ENCODE data around the gene ZMYM3.
"Not testable (repeated sequence)": the region's sequence is repeated elsewhere in the genome, so short reads cannot be mapped to it uniquely, and the experiment has no call there.

ZMYM3 gene

GRCh38 chrX:71282514-71283402 is 28.8 kb upstream of the ZMYM3 start:
- peak overlapping the region; percentile 91 for H3K27ac ChIP-seq
- H3K36me3 ChIP-seq: peaks cover 28% of the 10 kb centered on the region
- H3K9me3 ChIP-seq (ENCODE audit: severe bottlenecking): peaks cover 2% of the 10 kb centered on the region
- no peak for DNase-seq
- TF ChIP-seq CTCF (IDR thresholded peaks at IDR 0.05; ENCODE audit: low read depth, low read length): no peak
- peaks cover 4% of the 10 kb centered on the region for H3K27me3 ChIP-seq (ENCODE audit: insufficient read depth, low read depth, severe bottlenecking)
- peak overlapping the region; percentile 33 for H3K4me3 ChIP-seq (ENCODE audit: low read depth, low read length)

DNA sequence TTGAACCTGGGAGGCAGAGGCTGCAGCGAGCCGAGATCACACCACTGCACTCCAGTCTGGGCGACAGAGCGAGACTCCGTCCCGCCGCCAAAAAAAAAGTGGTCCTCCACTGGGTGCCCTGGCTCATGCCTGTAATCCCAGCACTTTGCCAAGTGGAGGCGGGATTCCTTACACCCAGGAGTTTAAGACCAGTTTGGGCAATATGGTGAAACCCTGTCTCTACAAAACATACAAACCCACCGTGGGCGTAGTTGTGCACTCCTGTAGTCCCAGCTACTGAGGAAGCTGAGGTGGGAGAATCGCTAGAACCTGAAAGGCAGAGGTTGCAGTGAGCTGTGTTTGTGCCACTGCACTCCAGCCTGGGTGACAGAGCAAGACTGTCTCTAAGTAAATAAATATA is 27.4 kb upstream of the ZMYM3 start:
- H3K9me3 ChIP-seq (ENCODE audit: severe bottlenecking); H3K4me3 ChIP-seq (ENCODE audit: low read depth, low read length); H3K27ac ChIP-seq; H3K27me3 ChIP-seq (ENCODE audit: insufficient read depth, low read depth, severe bottlenecking); DNase-seq: not testable (repeated sequence)
- peaks cover 17% of the 10 kb centered on the region for H3K36me3 ChIP-seq

DNA sequence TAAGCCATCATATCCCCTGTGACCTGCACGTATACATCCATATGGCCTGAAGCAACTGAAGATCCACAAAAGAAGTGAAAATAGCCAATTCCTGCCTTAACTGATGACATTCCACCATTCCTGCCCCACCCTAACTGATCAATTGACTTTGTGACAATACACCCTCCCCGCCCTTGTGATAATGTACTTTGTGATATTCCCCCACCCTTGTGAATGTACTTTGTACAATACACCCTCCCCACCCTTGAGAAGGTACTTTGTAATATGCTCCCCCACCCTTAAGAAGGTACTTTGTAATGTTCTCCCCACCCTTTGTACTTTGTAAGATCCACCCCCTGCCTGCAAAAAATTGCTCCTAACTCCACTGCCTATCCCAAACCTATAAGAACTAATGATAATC is 18.4 kb upstream of the ZMYM3 start:
- H3K27ac ChIP-seq; H3K4me3 ChIP-seq (ENCODE audit: low read depth, low read length); H3K27me3 ChIP-seq (ENCODE audit: insufficient read depth, low read depth, severe bottlenecking); DNase-seq; H3K9me3 ChIP-seq (ENCODE audit: severe bottlenecking); H3K36me3 ChIP-seq: not testable (repeated sequence)

GRCh38 chrX:71269801-71270395 is 16.0 kb upstream of the ZMYM3 start:
- no peaks in the 10 kb centered on the region for H3K9me3 ChIP-seq (ENCODE audit: severe bottlenecking)
- no peak for TF ChIP-seq CTCF (IDR thresholded peaks at IDR 0.05; ENCODE audit: low read depth, low read length)
- peaks cover 2% of the 10 kb centered on the region for H3K27me3 ChIP-seq (ENCODE audit: insufficient read depth, low read depth, severe bottlenecking)
- no peak for DNase-seq
- no peaks in the 10 kb centered on the region for H3K36me3 ChIP-seq
- no peak overlapping the region for H3K4me3 ChIP-seq (ENCODE audit: low read depth, low read length)
- H3K27ac ChIP-seq: no peak overlapping the region

DNA sequence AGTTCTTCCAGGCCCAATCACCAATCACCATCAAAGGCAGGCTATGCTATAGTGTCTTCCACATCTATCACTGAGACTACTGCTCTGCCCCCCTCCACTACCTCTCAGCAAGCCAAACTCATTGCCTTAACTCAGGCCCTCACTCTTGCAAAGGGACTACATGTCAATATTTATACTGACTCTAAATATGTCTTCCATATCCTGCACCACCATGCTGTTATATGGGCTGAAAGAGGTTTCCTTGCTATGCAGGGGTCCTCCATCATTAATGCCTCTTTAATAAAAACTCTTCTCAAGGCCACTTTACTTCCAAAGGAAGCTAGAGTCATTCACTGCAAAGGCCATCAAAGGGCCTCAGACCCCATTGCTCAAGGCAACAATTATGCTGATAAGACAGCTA is 14.7 kb upstream of the ZMYM3 start:
- H3K4me3 ChIP-seq (ENCODE audit: low read depth, low read length); H3K9me3 ChIP-seq (ENCODE audit: severe bottlenecking); DNase-seq; H3K36me3 ChIP-seq; H3K27me3 ChIP-seq (ENCODE audit: insufficient read depth, low read depth, severe bottlenecking); H3K27ac ChIP-seq: not testable (repeated sequence)

GRCh38 chrX:71256856-71257255 is 2.9 kb upstream of the ZMYM3 start:
- H3K9me3 ChIP-seq (ENCODE audit: severe bottlenecking): no peaks in the 10 kb centered on the region
- peaks cover 5% of the 10 kb centered on the region for H3K27me3 ChIP-seq (ENCODE audit: insufficient read depth, low read depth, severe bottlenecking)
- no peak overlapping the region for H3K4me3 ChIP-seq (ENCODE audit: low read depth, low read length)
- H3K27ac ChIP-seq: no peak overlapping the region
- no peak for DNase-seq
- H3K36me3 ChIP-seq: no peaks in the 10 kb centered on the region
- TF ChIP-seq CTCF (IDR thresholded peaks at IDR 0.05; ENCODE audit: low read depth, low read length): no peak

DNA sequence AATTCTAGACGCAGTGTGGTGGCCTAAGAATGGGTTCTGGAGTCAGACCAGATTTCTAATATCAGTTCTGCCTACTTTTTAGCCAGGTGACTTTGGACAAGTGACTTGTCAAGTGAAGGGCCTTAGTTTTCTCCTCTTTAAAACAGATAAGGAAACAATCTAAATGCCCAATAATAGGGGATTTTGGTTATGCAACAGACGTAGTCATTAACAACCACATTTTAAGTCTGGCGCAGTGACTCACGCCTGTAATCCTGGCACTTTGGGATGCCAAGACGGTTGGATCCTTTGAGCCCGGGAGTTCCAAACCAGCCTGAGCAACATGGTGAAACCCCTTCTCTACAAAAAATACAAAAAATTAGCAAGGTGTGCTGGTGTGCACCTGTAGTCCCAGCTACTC is 2.1 kb upstream of the ZMYM3 start:
- Histone ChIP-seq H3K4me3 (ENCODE audit: low read depth, low read length) (no peak overlapping the region), H3K27ac (no peak overlapping the region), H3K36me3 (no peaks in the 10 kb centered on the region), H3K9me3 (ENCODE audit: severe bottlenecking) (no peaks in the 10 kb centered on the region), H3K27me3 (ENCODE audit: insufficient read depth, low read depth, severe bottlenecking) (peaks cover 5% of the 10 kb centered on the region)
- DNase-seq: no peak
- no peak for TF ChIP-seq CTCF (IDR thresholded peaks at IDR 0.05; ENCODE audit: low read depth, low read length)
